GM12878 (cell line): ENCODE measurements around the gene CYREN. TPM values are rescaled to one million over a fixed set of nuclear protein-coding genes. Genes with fewer than 3 reads are reported as not detected.
A peak's percentile ranks its signal among the peaks of the same experiment; 100 is the strongest.
"Not testable (repeated sequence)": the region's sequence is repeated elsewhere in the genome, so short reads cannot be mapped to it uniquely, and the experiment has no call there.

Source experiments
- ATAC-seq: fragments of 200-7000 bp; cut with Tn5 transposase; 3 replicates; pipeline ENCODE4 v1.9.1; 2020; ENCODE audit warnings: mild to moderate bottlenecking, moderate library complexity
- BruUV-seq: library from RNA; stranded (reverse); fragments of 400-500 nt; replicated peaks from 2 replicates; lab custom pipeline; 2021; lab: Mats Ljungman, UMichigan
- CTCF ChIA-PET: fragments of 300-600 bp; sonication (Branson Sonifier 250); formaldehyde crosslinking; extraction: SDS; loops from one replicate; lab custom pipeline; 2021; ENCODE audit warnings: inconsistent platforms; lab: Yijun Ruan, JAX
- POLR2A ChIA-PET: fragments of 350-600 bp; formaldehyde crosslinking; extraction: SDS; loops from one replicate; lab custom pipeline; 2021; ENCODE audit warnings: inconsistent platforms; lab: Charles Lee
- RAD21 ChIA-PET: fragments of 300-600 bp; sonication (Branson Sonifier 250); formaldehyde crosslinking; loops from one replicate; lab custom pipeline; 2023; ENCODE audit warnings: antibody characterized with exemption; ENCODE audit not compliant: unreplicated experiment; lab: Charles Lee
- SMC1A ChIA-PET: fragments of 300-600 bp; sonication (Branson Sonifier 250); formaldehyde crosslinking; loops from one replicate; lab custom pipeline; 2023; ENCODE audit not compliant: unreplicated experiment, uncharacterized antibody; lab: Charles Lee
- DNase-seq: peaks from one replicate; pipeline ENCODE4 v3.0.0-alpha.2; 2011; ENCODE audit warnings: low read depth, low spot score
- FAIRE-seq: peaks from 3 replicates; lab custom pipeline; 2011; peaks lifted over from hg19 to GRCh38; lab: Jason Lieb, UNC
- H2AFZ ChIP-seq: 2 replicates; pipeline ENCODE4 v1.6.0; 2011; ENCODE audit warnings: low read depth, low read length, control low read depth; ENCODE audit not compliant: control insufficient read depth
- H3K27ac ChIP-seq: 2 replicates; pipeline ENCODE4 v1.5.1; 2011; ENCODE audit warnings: control low read depth; ENCODE audit not compliant: control insufficient read depth, insufficient read depth
- H3K27me3 ChIP-seq, 2 experiments: replicated peaks in 1 of 2; 2 replicates each; pipeline versions ENCODE4 v1.6.0 to v1.6.1; 2011; ENCODE audit warnings: low read length in 1 of 2; ENCODE audit not compliant: control insufficient read depth in 2 of 2, insufficient read depth in 2 of 2
- H3K36me3 ChIP-seq, 2 experiments: 2 replicates each; pipeline ENCODE4 v1.5.1; 2011; ENCODE audit warnings: low read length in 1 of 2; ENCODE audit not compliant: control insufficient read depth in 2 of 2, insufficient read depth in 2 of 2
- H3K4me1 ChIP-seq: 2 replicates; pipeline ENCODE4 v1.6.1; 2011; ENCODE audit warnings: mild to moderate bottlenecking, low read length, moderate library complexity, mixed read lengths; ENCODE audit not compliant: control insufficient read depth, insufficient read depth
- H3K4me2 ChIP-seq: 2 replicates; pipeline ENCODE4 v1.6.0; 2011; ENCODE audit warnings: control low read depth; ENCODE audit not compliant: control insufficient read depth, insufficient read depth
- H3K4me3 ChIP-seq: fragments of 200-600 bp; sonication (generic); 2 replicates; pipeline ENCODE4 v1.5.1; 2016
- H3K79me2 ChIP-seq: 2 replicates; pipeline ENCODE4 v1.6.0; 2011; ENCODE audit warnings: low read length; ENCODE audit not compliant: control insufficient read depth, insufficient read depth
- H3K9ac ChIP-seq: 2 replicates; pipeline ENCODE4 v1.8.0; 2011; ENCODE audit warnings: low read length, control low read depth, mixed read lengths; ENCODE audit not compliant: control insufficient read depth, insufficient read depth
- H3K9me3 ChIP-seq: replicated peaks from 3 replicates; pipeline ENCODE4 v1.5.1; 2011; ENCODE audit warnings: mild to moderate bottlenecking, low read length; ENCODE audit not compliant: control insufficient read depth, insufficient read depth
- H4K20me1 ChIP-seq: 2 replicates; pipeline ENCODE4 v1.6.0; 2011; ENCODE audit not compliant: control insufficient read depth, insufficient read depth
- DPF2 ChIP-seq: fragments of 450-650 bp; IDR thresholded peaks from 2 replicates; pipeline ENCODE4 v1.6.1; 2017; ENCODE audit warnings: mild to moderate bottlenecking
- ETV6 ChIP-seq, 2 experiments: fragments of 450-650 bp in 1 of 2; IDR thresholded peaks in 1 of 2; conservative IDR thresholded peaks in 1 of 2; 2 replicates each; pipeline ENCODE4 v1.6.1; 2014; ENCODE audit warnings: antibody characterized with exemption in 1 of 2, borderline replicate concordance in 1 of 2, low read depth in 1 of 2, mild to moderate bottlenecking in 1 of 2, moderate library complexity in 1 of 2
- KLF5 ChIP-seq: fragments of 450-650 bp; IDR thresholded peaks from 2 replicates; pipeline ENCODE4 v1.6.1; 2014; ENCODE audit warnings: mild to moderate bottlenecking; ENCODE audit not compliant: partially characterized antibody
- LARP7 ChIP-seq: fragments of 450-650 bp; IDR thresholded peaks from 2 replicates; pipeline ENCODE4 v1.6.1; 2017; ENCODE audit warnings: mild to moderate bottlenecking
- RUNX3 ChIP-seq: IDR thresholded peaks from 2 replicates; pipeline ENCODE4 v1.6.1; 2012; ENCODE audit warnings: low read length, inconsistent platforms
- ZBTB40 ChIP-seq: fragments of 450-650 bp; IDR thresholded peaks from 2 replicates; pipeline ENCODE4 v1.6.1; 2016; ENCODE audit warnings: mild to moderate bottlenecking, moderate library complexity, borderline replicate concordance
- ZNF687 ChIP-seq: fragments of 450-650 bp; IDR thresholded peaks from 2 replicates; pipeline ENCODE4 v1.6.1; 2017; ENCODE audit warnings: mild to moderate bottlenecking, moderate library complexity
- WGBS: methylation state at CpG from one replicate; pipeline ENCODE4 v1.1.6; 2016; ENCODE audit warnings: low lambda C conversion rate; ENCODE audit not compliant: insufficient replicate concordance, insufficient coverage; ENCODE audit errors: missing lambda C conversion rate; 5-methylcytosine and 5-hydroxymethylcytosine counted together
- in situ Hi-C: fragments of 300-500 bp; cut with MboI; formaldehyde crosslinking; loops from 9 replicates; pipeline ENCODE4 v1.14.3; 2018; ENCODE audit warnings: mixed read lengths
- intact Hi-C: fragments of 100-400 bp; cut with micrococcal nuclease; formaldehyde crosslinking; loops from one replicate; pipeline ENCODE4 v1.14.2; 2022; ENCODE audit not compliant: unreplicated experiment
- polyA plus RNA-seq, 11 experiments: library from polyadenylated mRNA; depleted of rRNA in 4 of 11; unstranded in 6 of 11; stranded (reverse) in 5 of 11; fragments of >200 nt; fragmentation: Nextera tagmentation in 4 of 11; fragmentation: Illumina TruSeq in 1 of 11; extraction: Ambion mirVana in 4 of 11; extraction: Trizol in 1 of 11; gene quantifications; 1 replicate in 1 of 11; 2 replicates in 10 of 11; pipeline versions ENCODE4 v1.2.1 to v1.2.3, GENCODE V29; 2011 to 2016; ENCODE audit warnings: inconsistent platforms in 2 of 11, missing spikeins in 2 of 11, low read depth in 1 of 11
- total RNA-seq, 4 experiments: library from RNA; depleted of rRNA in 3 of 4; stranded (reverse); fragments of >200 nt in 3 of 4; fragmentation: Illumina TruSeq in 1 of 4; extraction: Trizol in 1 of 4; gene quantifications; 2 replicates each; pipeline versions ENCODE4 v1.2.1 to v1.2.3, GENCODE V29; 2013 to 2021

CYREN gene
- total and polyA plus RNA-seq, 10 of the 15 experiments (the other 5 are each of a cell fraction or from before 2014, with no cell fraction given) = 8.7 to 64.3 (median 55.7) TPM

GRCh38 chr7:135213831-135214230 is 43.3 kb upstream of the CYREN start (continued):
- TF ChIP-seq ETV6 (conservative IDR thresholded peaks at IDR 0.05 in 1 of 2, IDR thresholded peaks at IDR 0.05 in 1 of 2; ENCODE audit: borderline replicate concordance in 1 of 2, low read depth in 1 of 2) = no peak

- H3K4me3 ChIP-seq = peak overlapping the region; percentile 87
- H3K9ac ChIP-seq = peak overlapping the region; percentile 45; the same call in 1 of the 2 replicates
- RAD21 ChIA-PET = interaction anchor here (0.7 to 11.2 kb wide), 10 partner anchors 9 to 220 kb away, joined by 3 to 230 read pairs (median 4); partner anchors contain the start of gene CYREN
- BruUV-seq, H3K27me3 ChIP-seq, DNase-seq, intact Hi-C loops, H4K20me1 ChIP-seq, H3K9me3 ChIP-seq, H3K36me3 ChIP-seq, in situ Hi-C loops, ATAC-seq, FAIRE-seq: not testable (repeated sequence)
- CTCF ChIA-PET = interaction anchor here (1.0 to 9.4 kb wide), 4 partner anchors 13 to 224 kb away, joined by 3 to 109 read pairs (median 8); partner anchors contain the start of gene CYREN
- POLR2A ChIA-PET = interaction anchor here (0.6 to 10.8 kb wide), 11 partner anchors 10 to 1582 kb away, joined by 3 to 299 read pairs (median 5); partner anchors contain the start of gene CYREN
- TF ChIP-seq ETV6 (conservative IDR thresholded peaks at IDR 0.05 in 1 of 2, IDR thresholded peaks at IDR 0.05 in 1 of 2; ENCODE audit: borderline replicate concordance in 1 of 2, low read depth in 1 of 2) = 0 out of 4 replicates have a peak, but pooled peaks of 1 of the 2 experiments have one; percentile 3
- TF ChIP-seq LARP7 = 0 out of 2 replicates have a peak, but pooled peaks have one; percentile 35
- 0 out of 2 replicates have a peak, but pooled peaks have one; percentile 8 for TF ChIP-seq RUNX3
- TF ChIP-seq ZNF687 = 0 out of 2 replicates have a peak, but pooled peaks have one; percentile 10
- TF ChIP-seq ZBTB40 = 0 out of 2 replicates have a peak, but pooled peaks have one; percentile 12
- peak; percentile 1; the same call in 1 of the 2 replicates for TF ChIP-seq DPF2
- TF ChIP-seq KLF5 = peak; percentile 42
- SMC1A ChIA-PET = interaction anchor here (2.0 to 10.8 kb wide), 4 partner anchors 10 to 39 kb away, joined by 7 to 251 read pairs (median 58); partner anchors contain the start of gene CYREN
- peaks cover 36% of the 10 kb centered on the region for H3K4me1 ChIP-seq
- peak overlapping the region; percentile 90 for H2AFZ ChIP-seq
- H3K4me2 ChIP-seq = peak overlapping the region; percentile 62
- 42% methylated on average over 22 of the region's 30 CpGs for WGBS
- H3K27ac ChIP-seq = peak overlapping the region; percentile 41
- H3K79me2 ChIP-seq = peaks cover 43% of the 10 kb centered on the region
Measured at GRCh38 chr7:135211946-135212685, 41.6 kb upstream of the CYREN start.
